ENCODE measurements around the gene STUM. TPM values are rescaled to one million over a fixed set of nuclear protein-coding genes. Genes with fewer than 3 reads are reported as not detected.

The STUM gene
- total and polyA plus RNA-seq, 2 of the 8 experiments (the other 6 are each of a cell fraction or from before 2014, with no cell fraction given): 0.76 to 1.2 TPM

DNA sequence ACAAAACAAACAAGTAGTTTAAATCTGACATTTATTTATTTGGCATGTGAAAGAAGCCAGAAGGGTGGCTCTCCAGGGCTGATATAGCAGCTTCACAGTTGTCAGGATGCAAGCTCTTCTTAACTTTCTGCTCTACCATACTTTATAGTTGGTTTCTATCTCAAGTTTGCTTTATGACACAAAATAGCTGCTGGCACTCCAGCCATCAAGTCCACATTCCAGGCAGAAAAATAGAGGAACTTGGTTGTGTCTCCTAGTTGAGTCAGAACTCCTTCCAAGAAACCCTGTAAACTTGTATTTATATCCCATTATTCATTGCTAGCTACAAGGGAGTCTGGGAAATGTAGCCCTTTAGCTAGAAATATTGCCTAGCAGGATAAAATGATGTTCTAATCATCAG is 24.0 kb upstream of the STUM start:
- Histone ChIP-seq H3K18ac (ENCODE audit: extremely low read depth, low read length) (no peak overlapping the region), H4K8ac (ENCODE audit: extremely low read depth, insufficient read depth, low read length) (no peak overlapping the region), H2BK120ac (replicated peaks; ENCODE audit: low read depth, low read length) (no peak overlapping the region), H2AFZ (ENCODE audit: low read length) (no peak overlapping the region), H3K79me2 (ENCODE audit: control insufficient read depth in 1 of 2, insufficient read depth in 2 of 2, low read length in 2 of 2) (no peaks in the 10 kb centered on the region), H3K23me2 (ENCODE audit: low read depth, low read length) (no peaks in the 10 kb centered on the region), H3K27me3 (replicated peaks in 1 of 4; ENCODE audit: control insufficient read depth in 3 of 4, extremely low read depth in 1 of 4, insufficient read depth in 3 of 4, low read length in 3 of 4) (no peaks in the 10 kb centered on the region; a peak in 1 of 7 replicates), H2BK5ac (ENCODE audit: low read depth, low read length) (no peak overlapping the region), H3K9me3 (ENCODE audit: insufficient read depth in 2 of 2, low read depth in 1 of 2, low read length in 1 of 2) (no peaks in the 10 kb centered on the region; a peak in 1 of 4 replicates), H3K9ac (replicated peaks in 1 of 4; ENCODE audit: extremely low read depth in 1 of 4, low read depth in 3 of 4, low read length in 3 of 4) (no peak overlapping the region), H3K4me3 (ENCODE audit: extremely low read depth in 1 of 4, insufficient read depth in 2 of 4, low read depth in 3 of 4, low read length in 4 of 4) (no peak overlapping the region), H3K4me1 (replicated peaks in 1 of 4; ENCODE audit: control insufficient read depth in 3 of 4, insufficient read depth in 4 of 4, low read length in 3 of 4) (peaks cover 4 to 15% (median 10%) of the 10 kb centered on the region in 4 experiments), H3K4me2 (ENCODE audit: insufficient read depth in 1 of 2, low read depth in 2 of 2, low read length in 2 of 2) (no peak overlapping the region), H3K4ac (replicated peaks; ENCODE audit: insufficient read length, low read depth, low read length) (no peak overlapping the region), H4K20me1 (replicated peaks in 1 of 2; ENCODE audit: control insufficient read depth in 1 of 2, insufficient read depth in 2 of 2, low read length in 2 of 2) (no peaks in the 10 kb centered on the region), H3K79me1 (ENCODE audit: low read depth, low read length) (no peaks in the 10 kb centered on the region), H4K5ac (ENCODE audit: insufficient read length, low read depth, low read length) (no peak overlapping the region), H3K56ac (replicated peaks; ENCODE audit: insufficient read length, low read depth, low read length) (no peak overlapping the region), H3K36me3 (ENCODE audit: control insufficient read depth in 2 of 4, insufficient read depth in 4 of 4, low read length in 3 of 4) (no peaks in the 10 kb centered on the region), H2BK12ac (ENCODE audit: low read depth, low read length) (no peak overlapping the region), H2BK15ac (ENCODE audit: low read length) (no peak overlapping the region), H4K91ac (replicated peaks; ENCODE audit: insufficient read length, low read length) (no peak overlapping the region), H2AK5ac (ENCODE audit: low read depth, low read length) (no peak overlapping the region), H2BK20ac (ENCODE audit: low read length) (no peak overlapping the region), H3K27ac (ENCODE audit: low read depth, low read length) (no peak overlapping the region), H3K14ac (ENCODE audit: insufficient read length) (no peak overlapping the region), H3K23ac (ENCODE audit: insufficient read length) (no peak overlapping the region)
- POLR2A ChIA-PET (ENCODE audit: partially characterized antibody): interaction anchor here (1.1 kb wide), 1 partner anchor 9 kb away, joined by 3 read pairs; no protein-coding TSS in a partner anchor
- CTCF ChIA-PET (ENCODE audit: partially characterized antibody): interaction anchor here (1.0 to 5.6 kb wide), 8 partner anchors 13 to 333 kb away, joined by 3 to 34 read pairs (median 4); partner anchors contain the start of gene STUM
- TF ChIP-seq TAF7 (optimal IDR thresholded peaks at IDR 0.05; ENCODE audit: borderline replicate concordance, low read depth, low read length) (no peak), KDM1A (IDR thresholded peaks at IDR 0.05; ENCODE audit: borderline replicate concordance, low read length) (peak; percentile 56; the same call in 1 of the 2 replicates)
- no peak for DNase-seq (ENCODE audit: low read depth in 1 of 2, low spot score in 2 of 2)
- FAIRE-seq: no peak

All from H1 (cell line).